Measurements from ENCODE around the gene TSPOAP1.
A peak's percentile ranks its signal among the peaks of the same experiment; 100 is the strongest.

Gene TSPOAP1

DNA sequence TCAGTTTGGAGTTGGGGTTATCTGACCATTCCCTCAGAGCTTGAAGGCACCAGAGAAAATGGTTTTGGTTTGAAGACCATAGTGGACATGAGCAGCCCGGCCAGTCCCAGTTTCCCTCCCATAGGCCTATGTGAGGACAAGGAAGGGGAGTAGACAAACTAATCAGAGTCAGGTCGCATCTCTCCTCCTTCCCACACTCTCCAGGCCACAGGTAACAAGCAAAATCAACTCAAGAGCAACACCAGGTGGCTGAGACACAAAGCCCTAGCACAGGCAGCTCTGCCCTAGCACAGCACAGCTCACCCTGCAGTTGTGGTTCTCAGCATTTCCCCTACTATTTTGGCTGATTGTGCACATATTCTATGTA lies 16.2 kb upstream of the TSPOAP1 start:
- Histone ChIP-seq H3K9me3 (ENCODE audit: insufficient read depth, low read depth, low read length) (no peaks in the 10 kb centered on the region), H3K4me3 (ENCODE audit: low read length, poor library complexity, severe bottlenecking) (peak overlapping the region; percentile 99), H3K27me3 (ENCODE audit: insufficient read depth, low read length, poor library complexity, severe bottlenecking) (no peaks in the 10 kb centered on the region), H3K9ac (ENCODE audit: low read depth, low read length, poor library complexity, severe bottlenecking) (peak overlapping the region; percentile 99), H3F3A (ENCODE audit: low read depth) (peaks cover 17% of the 10 kb centered on the region), H3K9me2 (replicated peaks; ENCODE audit: low read depth, low read length) (no peaks in the 10 kb centered on the region), H2AFZ (ENCODE audit: low read length) (no peak overlapping the region), H3K79me2 (ENCODE audit: insufficient read depth, low read length) (peaks cover 94% of the 10 kb centered on the region), H4K20me1 (ENCODE audit: insufficient read depth, low read length, poor library complexity, severe bottlenecking) (peaks cover 42% of the 10 kb centered on the region), H3K4me1 (ENCODE audit: insufficient read depth, low read length, poor library complexity, severe bottlenecking) (peaks cover 65% of the 10 kb centered on the region), H3K4me2 (ENCODE audit: low read depth, low read length, poor library complexity, severe bottlenecking) (peak overlapping the region; percentile 94), H3K36me3 (ENCODE audit: insufficient read depth, low read length) (peaks cover 45% of the 10 kb centered on the region; the same call in 1 of the 2 replicates)
- TF ChIP-seq EZH2phosphoT487 (IDR thresholded peaks at IDR 0.05; ENCODE audit: borderline replicate concordance) = no peak
- TF ChIP-seq, protein P1, sequence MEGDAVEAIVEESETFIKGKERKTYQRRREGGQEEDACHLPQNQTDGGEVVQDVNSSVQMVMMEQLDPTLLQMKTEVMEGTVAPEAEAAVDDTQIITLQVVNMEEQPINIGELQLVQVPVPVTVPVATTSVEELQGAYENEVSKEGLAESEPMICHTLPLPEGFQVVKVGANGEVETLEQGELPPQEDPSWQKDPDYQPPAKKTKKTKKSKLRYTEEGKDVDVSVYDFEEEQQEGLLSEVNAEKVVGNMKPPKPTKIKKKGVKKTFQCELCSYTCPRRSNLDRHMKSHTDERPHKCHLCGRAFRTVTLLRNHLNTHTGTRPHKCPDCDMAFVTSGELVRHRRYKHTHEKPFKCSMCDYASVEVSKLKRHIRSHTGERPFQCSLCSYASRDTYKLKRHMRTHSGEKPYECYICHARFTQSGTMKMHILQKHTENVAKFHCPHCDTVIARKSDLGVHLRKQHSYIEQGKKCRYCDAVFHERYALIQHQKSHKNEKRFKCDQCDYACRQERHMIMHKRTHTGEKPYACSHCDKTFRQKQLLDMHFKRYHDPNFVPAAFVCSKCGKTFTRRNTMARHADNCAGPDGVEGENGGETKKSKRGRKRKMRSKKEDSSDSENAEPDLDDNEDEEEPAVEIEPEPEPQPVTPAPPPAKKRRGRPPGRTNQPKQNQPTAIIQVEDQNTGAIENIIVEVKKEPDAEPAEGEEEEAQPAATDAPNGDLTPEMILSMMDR (conservative IDR thresholded peaks at IDR 0.05; ENCODE audit: low read length) = peak; percentile 73

DNA sequence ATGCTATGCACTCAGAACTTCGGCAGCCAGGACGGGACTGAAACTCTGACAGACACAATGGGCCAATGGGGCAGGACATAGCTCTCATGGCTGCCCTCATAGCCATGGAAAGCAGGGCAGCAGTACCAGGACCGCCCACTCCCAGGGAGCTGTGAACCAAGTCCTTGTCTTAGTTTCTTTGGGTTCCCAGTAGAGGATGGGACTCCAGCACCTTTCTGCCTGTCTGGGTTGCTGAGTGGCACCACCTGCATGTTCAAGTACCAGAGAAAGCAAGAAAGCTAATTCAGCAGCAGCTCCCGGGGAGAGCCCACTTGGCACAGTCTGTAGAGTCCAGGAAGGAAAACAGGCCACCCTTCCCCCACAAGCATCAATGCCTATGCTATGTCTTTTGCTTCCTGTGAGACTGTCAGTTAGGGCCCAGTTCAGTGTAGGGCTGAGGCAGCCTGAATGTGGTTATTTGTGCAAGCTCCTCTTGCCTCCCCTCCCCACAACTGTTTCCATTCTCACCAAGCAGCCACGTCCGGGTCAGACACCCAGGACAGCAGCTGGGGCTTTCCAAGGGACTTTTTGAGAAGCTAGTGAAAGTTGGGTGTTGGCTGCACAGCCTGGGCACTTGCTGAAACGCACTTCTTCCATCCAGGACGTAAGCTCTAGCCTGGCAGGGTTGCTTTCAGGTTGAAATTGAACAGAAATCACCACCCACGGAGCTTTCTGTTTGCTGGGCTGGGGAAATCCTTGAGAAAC lies 15.6 kb upstream of the TSPOAP1 start:
- Histone ChIP-seq H3K79me2 (ENCODE audit: insufficient read depth, low read length) (peaks cover 94% of the 10 kb centered on the region), H2AFZ (ENCODE audit: low read length) (no peak overlapping the region), H4K20me1 (ENCODE audit: insufficient read depth, low read length, poor library complexity, severe bottlenecking) (peaks cover 37% of the 10 kb centered on the region), H3K9me3 (ENCODE audit: insufficient read depth, low read depth, low read length) (no peaks in the 10 kb centered on the region), H3K9me2 (replicated peaks; ENCODE audit: low read depth, low read length) (no peaks in the 10 kb centered on the region), H3K4me3 (ENCODE audit: low read length, poor library complexity, severe bottlenecking) (peak overlapping the region; percentile 99), H3F3A (ENCODE audit: low read depth) (peaks cover 17% of the 10 kb centered on the region), H3K9ac (ENCODE audit: low read depth, low read length, poor library complexity, severe bottlenecking) (peak overlapping the region; percentile 99), H3K36me3 (ENCODE audit: insufficient read depth, low read length) (peaks cover 40% of the 10 kb centered on the region; the same call in 1 of the 2 replicates), H3K4me2 (ENCODE audit: low read depth, low read length, poor library complexity, severe bottlenecking) (peak overlapping the region; percentile 94), H3K27me3 (ENCODE audit: insufficient read depth, low read length, poor library complexity, severe bottlenecking) (no peaks in the 10 kb centered on the region), H3K4me1 (ENCODE audit: insufficient read depth, low read length, poor library complexity, severe bottlenecking) (peaks cover 60% of the 10 kb centered on the region)
- TF ChIP-seq EZH2phosphoT487 (IDR thresholded peaks at IDR 0.05; ENCODE audit: borderline replicate concordance) = no peak
- TF ChIP-seq, protein P1 (conservative IDR thresholded peaks at IDR 0.05; ENCODE audit: low read length) = no peak

DNA sequence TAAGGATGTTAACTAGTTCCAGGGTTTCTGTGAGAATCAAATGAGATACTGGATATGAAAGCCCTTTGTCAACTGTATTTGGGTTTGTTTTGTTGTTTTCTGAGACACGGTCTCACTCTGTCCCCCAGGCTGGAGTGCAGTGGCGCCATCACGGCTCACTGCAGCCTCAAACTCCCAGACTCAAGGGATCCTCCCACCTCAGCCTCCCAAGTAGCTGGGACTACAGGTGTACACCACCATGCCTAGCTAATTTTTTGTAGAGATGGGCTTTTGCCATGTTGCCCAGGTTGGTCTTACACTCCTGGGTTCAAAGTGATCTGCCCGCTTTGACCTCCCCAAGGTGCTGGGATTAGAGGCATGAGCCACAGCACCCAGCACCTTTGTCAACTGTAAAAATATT lies 14.5 kb upstream of the TSPOAP1 start:
- Histone ChIP-seq H3K9ac (ENCODE audit: low read depth, low read length, poor library complexity, severe bottlenecking) (peak overlapping the region; percentile 99), H3K9me3 (ENCODE audit: insufficient read depth, low read depth, low read length) (no peaks in the 10 kb centered on the region), H3K4me2 (ENCODE audit: low read depth, low read length, poor library complexity, severe bottlenecking) (peak overlapping the region; percentile 94), H3K79me2 (ENCODE audit: insufficient read depth, low read length) (peaks cover 91% of the 10 kb centered on the region), H4K20me1 (ENCODE audit: insufficient read depth, low read length, poor library complexity, severe bottlenecking) (peaks cover 27% of the 10 kb centered on the region), H3K4me1 (ENCODE audit: insufficient read depth, low read length, poor library complexity, severe bottlenecking) (peaks cover 60% of the 10 kb centered on the region), H3F3A (ENCODE audit: low read depth) (peaks cover 17% of the 10 kb centered on the region), H3K4me3 (ENCODE audit: low read length, poor library complexity, severe bottlenecking) (peak overlapping the region; percentile 99), H3K9me2 (replicated peaks; ENCODE audit: low read depth, low read length) (no peaks in the 10 kb centered on the region), H3K36me3 (ENCODE audit: insufficient read depth, low read length) (peaks cover 29% of the 10 kb centered on the region; the same call in 1 of the 2 replicates), H2AFZ (ENCODE audit: low read length) (no peak overlapping the region), H3K27me3 (ENCODE audit: insufficient read depth, low read length, poor library complexity, severe bottlenecking) (no peaks in the 10 kb centered on the region)
- TF ChIP-seq, protein P1 (conservative IDR thresholded peaks at IDR 0.05; ENCODE audit: low read length) = no peak
- no peak for TF ChIP-seq EZH2phosphoT487 (IDR thresholded peaks at IDR 0.05; ENCODE audit: borderline replicate concordance)
